Activated CD8-positive, alpha-beta memory T cell treated with anti-CD3 and anti-CD28 coated beads, Interleukin-2, amount 10 ng/mL, durations not matched to agents 7 days and 5 days (primary cell): ENCODE data around the gene BANP. TPM values are rescaled to one million over a fixed set of nuclear protein-coding genes. Genes with fewer than 3 reads are reported as not detected.
"Not testable (repeated sequence)": the region's sequence is repeated elsewhere in the genome, so short reads cannot be mapped to it uniquely, and the experiment has no call there.

Experiments
- ATAC-seq: fragments of 150-1000 bp; cut with Tn5 transposase; one replicate; pipeline ENCODE4 v1.10.0; 2021; ENCODE audit warnings: moderate library complexity
- CTCF ChIA-PET: fragments of 350-600 bp; sonication (Branson Sonifier 250); formaldehyde crosslinking; loops from one replicate; lab custom pipeline; 2021; ENCODE audit warnings: antibody characterized with exemption; lab: Charles Lee
- DNase-seq: peaks from one replicate; pipeline ENCODE4 v3.0.0-alpha.2; 2020
- H3K27ac Mint-ChIP-seq: one replicate; pipeline ENCODE4 v1.8.0; 2021; ENCODE audit warnings: mild to moderate bottlenecking, mixed read lengths
- H3K27me3 Mint-ChIP-seq: one replicate; pipeline ENCODE4 v1.8.0; 2021; ENCODE audit warnings: mixed read lengths
- H3K36me3 Mint-ChIP-seq: one replicate; pipeline ENCODE4 v1.8.0; 2021; ENCODE audit warnings: mild to moderate bottlenecking, mixed read lengths
- H3K4me1 Mint-ChIP-seq: one replicate; pipeline ENCODE4 v1.8.0; 2021; ENCODE audit warnings: mixed read lengths
- H3K4me3 Mint-ChIP-seq: one replicate; pipeline ENCODE4 v1.8.0; 2021; ENCODE audit warnings: mild to moderate bottlenecking, moderate library complexity, mixed read lengths
- H3K9me3 Mint-ChIP-seq: one replicate; pipeline ENCODE4 v1.8.0; 2022; ENCODE audit warnings: low read depth, mixed read lengths
- total RNA-seq, 2 experiments: library from RNA; stranded (reverse); gene quantifications; one replicate each; pipeline ENCODE4 v1.2.3, GENCODE V29; 2021

The BANP gene
- total RNA-seq, 2 experiments from 2014 or later = 36.1 to 48.7 TPM

GRCh38 chr16:88078111-88078775, 127.0 kb downstream of the BANP start:
- Mint-ChIP-seq H3K36me3 (peaks cover 11% of the 10 kb centered on the region), H3K4me3 (no peak overlapping the region), H3K27me3 (no peaks in the 10 kb centered on the region), H3K27ac (no peak overlapping the region), H3K9me3 (no peaks in the 10 kb centered on the region), H3K4me1 (no peaks in the 10 kb centered on the region)
- CTCF ChIA-PET = no interaction called here
- no peak for ATAC-seq
- no peak for DNase-seq

DNA sequence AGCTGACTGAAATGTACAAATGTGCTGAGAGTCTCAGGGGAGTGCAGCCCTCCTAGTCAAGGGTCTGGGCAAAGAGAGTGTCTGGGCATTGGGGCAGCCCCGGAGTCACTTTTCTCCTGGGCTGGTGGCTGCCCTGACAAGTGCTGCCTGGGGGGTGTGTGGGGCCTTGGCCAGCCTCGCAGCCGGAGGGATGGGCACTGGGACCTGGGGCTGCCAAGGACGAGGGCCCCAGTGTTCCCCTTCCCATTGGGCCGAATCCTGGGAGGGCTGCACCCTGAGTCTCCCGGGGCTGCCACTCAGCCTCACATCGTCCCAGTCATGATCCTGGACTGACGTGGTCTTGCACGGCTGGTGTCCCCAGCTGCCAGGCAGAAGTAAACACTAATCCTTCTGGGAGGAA, 132.3 kb downstream of the BANP start:
- no peak for DNase-seq
- Mint-ChIP-seq H3K9me3 (no peaks in the 10 kb centered on the region), H3K4me1 (no peaks in the 10 kb centered on the region), H3K4me3 (no peak overlapping the region), H3K36me3 (peaks cover 6% of the 10 kb centered on the region), H3K27ac (no peak overlapping the region), H3K27me3 (no peaks in the 10 kb centered on the region)
- ATAC-seq = no peak
- CTCF ChIA-PET = no interaction called here

- Mint-ChIP-seq H3K27ac (no peak overlapping the region), H3K9me3 (no peaks in the 10 kb centered on the region), H3K36me3 (peaks cover 3% of the 10 kb centered on the region), H3K4me3 (no peak overlapping the region), H3K27me3 (no peaks in the 10 kb centered on the region), H3K4me1 (no peaks in the 10 kb centered on the region)
- DNase-seq = no peak
- CTCF ChIA-PET = no interaction called here
- ATAC-seq = no peak
Measured at GRCh38 chr16:88084881-88085280, 133.6 kb downstream of the BANP start.

DNA sequence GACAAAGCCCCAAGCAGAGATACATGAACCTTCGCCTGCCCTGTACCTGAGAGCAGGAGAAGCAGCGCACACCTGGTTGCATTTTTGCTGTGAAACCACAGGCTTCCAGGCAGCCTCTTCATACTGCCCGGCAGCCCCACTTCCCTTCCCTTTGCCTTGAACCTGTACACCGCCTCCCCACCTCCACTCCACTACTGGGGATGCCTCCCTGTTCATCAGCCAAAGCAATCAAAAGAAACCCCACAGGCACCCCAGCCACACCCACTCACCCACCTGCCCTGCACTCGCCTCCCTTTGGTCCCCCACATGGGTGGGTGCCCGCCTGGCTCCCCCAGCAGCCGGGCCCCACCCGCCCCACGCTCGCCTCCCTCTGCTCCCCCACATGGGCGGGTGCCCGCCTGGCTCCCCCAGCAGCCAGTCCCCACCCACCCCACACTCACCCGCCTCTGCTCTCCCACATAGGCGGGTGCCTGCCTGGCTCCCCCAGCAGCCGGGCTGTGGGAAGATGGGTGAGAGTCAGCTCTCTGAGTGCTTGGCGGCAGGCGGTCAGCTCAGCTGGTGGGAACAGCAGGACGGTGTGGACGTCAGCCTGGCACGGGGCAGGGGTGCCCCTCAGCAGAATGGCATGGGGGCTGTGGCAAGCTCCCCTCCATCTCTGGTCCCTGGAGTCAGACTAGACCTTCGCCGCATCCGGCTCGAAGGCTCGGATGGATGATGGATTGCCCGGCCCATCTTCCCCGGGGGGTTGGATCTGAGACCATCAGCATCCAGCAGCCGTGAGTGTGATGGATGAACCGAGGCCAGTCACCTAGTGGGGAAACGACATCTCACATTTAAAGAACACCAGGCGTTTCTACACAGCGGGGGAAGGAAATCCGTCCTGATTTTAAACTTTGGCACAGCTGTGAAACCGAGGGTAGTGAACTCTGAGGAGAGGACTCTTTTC, 135.6 kb downstream of the BANP start:
- Mint-ChIP-seq H3K36me3 (no peaks in the 10 kb centered on the region), H3K27me3 (no peaks in the 10 kb centered on the region), H3K9me3 (no peaks in the 10 kb centered on the region), H3K4me3 (no peak overlapping the region), H3K4me1 (no peaks in the 10 kb centered on the region), H3K27ac (no peak overlapping the region)
- ATAC-seq (no peak), DNase-seq (no peak)
- CTCF ChIA-PET = no interaction called here

- Mint-ChIP-seq H3K9me3 (no peaks in the 10 kb centered on the region), H3K27me3 (no peaks in the 10 kb centered on the region), H3K36me3 (no peaks in the 10 kb centered on the region), H3K4me3 (no peak overlapping the region), H3K27ac (no peak overlapping the region), H3K4me1 (no peaks in the 10 kb centered on the region)
- CTCF ChIA-PET = no interaction called here
- DNase-seq = no peak
- no peak for ATAC-seq
Measured at GRCh38 chr16:88087517-88087877, 136.3 kb downstream of the BANP start.

- DNase-seq (no peak), ATAC-seq (no peak)
- Mint-ChIP-seq H3K27ac (no peak overlapping the region), H3K36me3 (no peaks in the 10 kb centered on the region), H3K27me3 (no peaks in the 10 kb centered on the region), H3K4me3 (no peak overlapping the region), H3K4me1 (no peaks in the 10 kb centered on the region), H3K9me3 (no peaks in the 10 kb centered on the region)
- CTCF ChIA-PET = no interaction called here
Measured at GRCh38 chr16:88088161-88088581, 136.9 kb downstream of the BANP start.

DNA sequence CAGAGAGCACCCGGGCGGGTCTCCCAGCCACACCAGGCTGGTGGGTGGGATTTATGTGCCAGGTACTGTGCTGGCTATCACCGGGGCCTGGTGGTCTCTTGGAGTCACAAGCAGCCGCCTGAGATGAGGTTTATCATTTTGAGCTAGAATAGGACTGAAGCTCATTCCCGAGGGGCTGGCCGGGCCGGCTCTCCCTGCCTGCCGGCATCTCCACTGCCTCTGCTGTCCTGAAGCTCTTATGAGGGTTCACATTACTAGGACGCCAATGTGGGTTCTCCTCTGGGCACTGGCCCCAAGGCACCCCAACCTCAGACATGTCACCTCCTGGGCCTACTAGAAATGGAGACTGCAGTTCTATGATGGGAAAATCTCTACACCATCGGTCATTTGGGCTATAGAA, 137.4 kb downstream of the BANP start:
- H3K9me3 Mint-ChIP-seq, H3K4me1 Mint-ChIP-seq, H3K36me3 Mint-ChIP-seq, CTCF ChIA-PET, H3K27ac Mint-ChIP-seq, H3K4me3 Mint-ChIP-seq, ATAC-seq, H3K27me3 Mint-ChIP-seq, DNase-seq: not testable (repeated sequence)

DNA sequence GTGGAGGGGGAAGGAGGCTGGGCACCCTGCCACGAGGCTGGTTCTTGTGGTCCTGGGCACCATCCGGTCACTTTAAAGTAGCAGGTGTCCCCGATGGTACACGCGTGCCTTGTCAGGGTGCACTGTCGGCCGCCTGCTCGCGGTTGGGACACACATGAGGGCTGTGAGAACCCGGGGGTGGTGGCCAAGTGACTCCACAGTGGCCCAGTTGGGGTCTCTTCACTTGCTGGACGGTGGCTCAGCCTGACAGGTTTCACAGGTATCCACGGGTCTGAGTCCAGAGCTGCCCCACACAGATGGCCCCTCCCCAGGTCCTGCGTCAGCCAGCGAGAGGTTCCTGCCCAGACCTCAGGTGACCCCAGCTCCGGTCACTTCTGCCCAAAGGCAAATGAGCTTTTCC, 137.8 kb downstream of the BANP start:
- H3K9me3 Mint-ChIP-seq, H3K4me3 Mint-ChIP-seq, H3K27me3 Mint-ChIP-seq, H3K27ac Mint-ChIP-seq, DNase-seq, H3K4me1 Mint-ChIP-seq, CTCF ChIA-PET, ATAC-seq, H3K36me3 Mint-ChIP-seq: not testable (repeated sequence)

- CTCF ChIA-PET, H3K27me3 Mint-ChIP-seq, H3K36me3 Mint-ChIP-seq, H3K4me3 Mint-ChIP-seq, H3K4me1 Mint-ChIP-seq, ATAC-seq, H3K27ac Mint-ChIP-seq, DNase-seq, H3K9me3 Mint-ChIP-seq: not testable (repeated sequence)
Measured at GRCh38 chr16:88089632-88090376, 138.6 kb downstream of the BANP start.

DNA sequence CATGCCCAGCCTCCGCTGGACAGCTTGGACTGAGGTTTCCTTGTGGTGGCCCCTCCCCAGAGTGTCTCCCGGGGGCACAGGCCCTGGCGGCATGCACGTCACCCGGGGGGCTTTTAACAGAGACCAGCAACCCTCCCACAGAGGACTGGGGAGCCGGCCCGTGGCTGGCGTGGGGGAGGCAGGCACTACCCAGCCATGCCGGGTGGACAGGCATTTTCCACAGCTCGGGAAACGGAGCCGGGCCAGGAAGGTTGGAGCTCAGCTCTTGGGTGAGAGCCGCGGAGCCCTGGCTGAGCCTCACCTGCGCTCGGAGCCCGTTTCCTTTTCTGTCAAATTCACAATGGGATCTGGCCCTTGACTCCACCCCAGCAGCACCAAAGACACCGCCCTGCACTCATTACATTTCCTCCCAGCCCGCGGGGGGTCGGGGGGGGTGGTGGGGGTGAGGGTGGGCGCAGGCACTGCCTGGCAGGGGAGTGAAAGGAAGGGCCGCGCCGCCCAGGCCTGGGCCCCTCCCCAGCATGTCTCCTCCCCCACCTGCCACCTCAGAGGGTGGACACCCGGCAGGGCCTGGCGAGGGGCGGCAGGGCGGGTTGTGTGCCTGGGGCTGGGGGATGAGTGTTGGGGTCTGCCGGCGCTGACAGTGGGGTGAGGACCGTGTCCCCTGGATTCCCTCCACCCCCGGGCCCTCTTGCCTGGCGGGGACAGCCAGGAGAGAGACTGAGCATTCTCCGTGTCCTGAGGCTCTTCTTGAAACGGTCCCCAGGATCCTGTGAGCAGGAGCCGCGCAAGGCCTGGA, 139.3 kb downstream of the BANP start:
- ATAC-seq, H3K36me3 Mint-ChIP-seq, H3K4me1 Mint-ChIP-seq, H3K27me3 Mint-ChIP-seq, DNase-seq, CTCF ChIA-PET, H3K9me3 Mint-ChIP-seq, H3K4me3 Mint-ChIP-seq, H3K27ac Mint-ChIP-seq: not testable (repeated sequence)

DNA sequence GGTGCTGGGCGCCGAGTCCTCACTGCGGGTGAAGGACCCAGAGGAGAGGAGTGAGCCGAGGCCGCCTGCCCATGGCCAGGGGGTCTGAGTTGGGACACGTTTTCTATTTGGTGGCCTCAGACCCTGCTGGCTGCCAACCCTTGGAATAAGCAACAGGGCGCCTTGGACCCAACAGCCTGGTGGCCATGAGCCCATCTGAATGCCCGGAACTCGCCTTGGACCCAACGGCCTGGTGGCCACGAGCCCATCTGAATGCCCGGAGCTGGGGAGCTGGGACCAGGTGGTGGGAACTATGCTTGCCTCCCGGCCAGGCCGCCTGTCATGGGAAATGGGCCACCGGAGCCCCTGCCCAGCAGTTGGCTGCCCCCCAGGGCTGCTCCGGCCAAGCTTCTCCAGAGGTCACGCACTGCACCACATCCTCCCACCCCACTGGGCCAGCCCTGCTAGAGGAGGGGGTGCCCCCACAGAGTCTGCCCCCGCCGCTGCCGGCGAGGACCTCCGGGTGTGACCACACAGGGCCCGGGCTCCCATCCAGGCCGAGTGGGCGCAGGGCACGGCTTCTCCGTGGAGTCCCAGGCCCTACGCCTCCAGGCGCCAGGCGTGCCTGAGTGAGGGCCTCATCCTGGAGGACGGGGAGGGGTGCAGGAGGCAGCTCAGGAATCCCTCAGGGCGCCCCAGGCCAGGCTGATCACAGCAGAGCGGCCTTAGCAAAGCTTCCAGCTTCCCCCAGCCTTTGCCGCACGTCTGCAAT, 140.2 kb downstream of the BANP start:
- DNase-seq, ATAC-seq, H3K4me1 Mint-ChIP-seq, H3K36me3 Mint-ChIP-seq, CTCF ChIA-PET, H3K9me3 Mint-ChIP-seq, H3K27me3 Mint-ChIP-seq, H3K4me3 Mint-ChIP-seq, H3K27ac Mint-ChIP-seq: not testable (repeated sequence)

DNA sequence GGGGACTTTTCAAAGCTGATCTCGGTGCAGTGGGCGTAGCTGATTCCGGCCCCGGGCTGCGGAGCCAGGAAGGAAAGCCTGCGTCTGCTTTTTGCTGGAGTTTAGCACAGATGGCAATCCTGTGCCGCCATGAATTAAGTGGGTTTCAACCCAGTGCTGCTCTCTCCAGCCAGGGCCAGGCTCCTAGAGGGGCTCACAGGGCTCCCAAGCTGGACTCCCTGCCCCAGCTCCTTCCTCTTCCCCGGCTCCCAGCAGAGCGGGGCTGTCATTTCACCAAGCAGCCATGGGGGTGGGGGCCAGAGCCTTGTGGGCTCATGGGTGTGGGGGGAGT, 140.7 kb downstream of the BANP start:
- H3K27me3 Mint-ChIP-seq, ATAC-seq, H3K27ac Mint-ChIP-seq, H3K4me1 Mint-ChIP-seq, DNase-seq, H3K36me3 Mint-ChIP-seq, CTCF ChIA-PET, H3K9me3 Mint-ChIP-seq, H3K4me3 Mint-ChIP-seq: not testable (repeated sequence)
